HFF-Myc (cell line): ENCODE data around the gene EYA2.

Experiments
- DNase-seq: peaks from one replicate; pipeline ENCODE4 v3.0.0-alpha.2; 2011; ENCODE audit warnings: low read depth; ENCODE audit errors: extremely low read depth
- H3K4me3 ChIP-seq: replicated peaks from 2 replicates; pipeline ENCODE4 v1.5.1; 2011; ENCODE audit warnings: low read depth, mild to moderate bottlenecking, control low read depth, low read length
- CTCF ChIP-seq: IDR thresholded peaks from 2 replicates; pipeline ENCODE4 v1.5.1; 2012; ENCODE audit warnings: mild to moderate bottlenecking, low read depth, low read length, control low read depth; ENCODE audit errors: missing control alignments

Gene EYA2

GRCh38 chr20:46894579-46894958, at the start of gene EYA2:
TSS of gene EYA2 (plus strand) at chr20:46894843. CDS start at chr20:46990011, 95,168 bp downstream.
- 0 out of 2 replicates have a peak within 1 kb of the TSS, but pooled peaks have one; percentile 3 for H3K4me3 ChIP-seq
- TF ChIP-seq CTCF, result no peak
- DNase-seq, result no peak

GRCh38 chr20:46844965-46845364, 49.7 kb upstream of the EYA2 start:
- TF ChIP-seq CTCF, result no peak
- no peak for DNase-seq
- H3K4me3 ChIP-seq, result no peak overlapping the region

DNA sequence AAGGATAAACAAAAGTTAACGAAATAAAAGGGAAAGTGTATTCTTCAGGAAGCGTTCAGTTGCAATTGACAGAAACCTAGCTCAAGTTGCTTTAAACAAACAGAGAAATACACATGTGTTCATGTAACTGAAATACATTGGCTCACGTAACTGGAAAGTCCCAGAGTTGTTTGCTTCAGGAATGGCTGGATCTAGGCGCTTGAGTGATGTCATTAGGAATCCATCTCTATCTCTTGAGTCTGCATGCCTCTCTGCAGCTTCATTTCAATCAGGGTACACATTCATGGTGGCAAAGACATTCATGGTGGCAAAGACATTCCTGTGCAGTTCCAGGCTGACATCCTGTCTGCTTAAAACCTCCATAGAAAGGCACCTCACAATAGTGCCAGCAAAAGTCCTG, 45.4 kb upstream of the EYA2 start:
- no peak for TF ChIP-seq CTCF
- no peak overlapping the region for H3K4me3 ChIP-seq
- DNase-seq, result no peak

GRCh38 chr20:46849751-46850150, 44.9 kb upstream of the EYA2 start:
- no peak for TF ChIP-seq CTCF
- DNase-seq, result no peak
- H3K4me3 ChIP-seq, result no peak overlapping the region

DNA sequence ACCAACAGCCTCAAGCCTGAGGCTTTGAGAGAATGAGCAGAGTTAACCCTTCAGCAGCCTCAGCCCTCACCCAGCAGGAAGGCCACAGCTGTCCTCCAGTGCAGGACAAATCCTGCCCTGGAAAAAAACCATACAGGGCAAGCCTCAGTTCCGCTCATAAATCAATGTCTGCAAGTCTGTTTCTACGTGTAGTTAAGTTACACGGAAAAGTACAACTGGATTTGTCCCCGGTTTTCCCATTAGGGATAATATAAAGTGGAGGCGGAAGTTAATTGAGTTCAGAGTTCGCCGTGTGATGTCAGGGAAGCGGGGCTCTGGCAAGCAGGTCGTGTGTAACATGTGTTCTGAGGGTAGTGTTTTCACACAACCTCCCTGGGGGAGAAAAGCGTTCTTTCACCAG, 44.2 kb upstream of the EYA2 start:
- H3K4me3 ChIP-seq, result no peak overlapping the region
- DNase-seq, result no peak
- TF ChIP-seq CTCF, result no peak

DNA sequence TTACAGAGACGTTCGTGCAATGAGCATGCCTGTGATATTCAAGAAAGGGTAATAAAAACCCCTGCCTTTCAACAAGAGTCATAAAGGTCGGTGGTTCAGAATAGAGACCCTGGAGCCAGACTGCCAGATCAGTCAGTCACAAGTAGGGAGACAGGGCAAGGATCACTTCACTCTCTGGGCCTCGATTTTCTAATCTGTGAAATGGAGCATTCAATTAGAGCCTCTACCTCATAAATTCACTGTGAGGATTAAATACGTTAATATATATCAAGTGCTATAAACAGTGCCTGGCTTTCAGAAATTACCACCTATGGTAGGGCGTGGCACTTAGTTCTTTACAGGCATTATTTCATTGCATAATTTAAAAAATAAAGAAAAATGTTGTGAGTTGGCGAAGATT, 43.7 kb upstream of the EYA2 start:
- H3K4me3 ChIP-seq, result no peak overlapping the region
- no peak for DNase-seq
- no peak for TF ChIP-seq CTCF

DNA sequence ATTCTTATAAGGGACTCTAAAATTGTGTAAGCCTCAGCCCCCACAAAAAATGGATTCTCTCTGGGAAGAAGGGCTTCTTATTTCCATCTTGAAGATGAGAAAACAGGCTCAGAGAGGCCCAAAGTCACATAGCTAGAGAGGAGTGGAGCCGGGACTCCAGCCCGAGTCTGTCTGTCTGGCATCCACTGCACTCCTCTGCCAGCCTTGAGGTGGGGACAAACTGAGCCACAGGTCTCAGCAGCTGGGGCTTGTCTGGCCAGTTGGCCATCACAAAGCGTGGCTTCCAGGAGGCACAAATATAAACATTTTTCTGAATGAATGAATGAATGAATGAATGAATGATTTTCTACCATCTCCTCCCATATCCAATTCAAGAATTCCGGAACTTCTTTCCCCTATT, 42.9 kb upstream of the EYA2 start:
- TF ChIP-seq CTCF, result no peak
- H3K4me3 ChIP-seq, result no peak overlapping the region
- no peak for DNase-seq
